Kidney (tissue), 14 donors: ENCODE measurements around the gene USP3. TPM values are rescaled to one million over a fixed set of nuclear protein-coding genes. Genes with fewer than 3 reads are reported as not detected.

Source experiments
- DNase-seq, 5 donors: peaks; one replicate each; pipeline ENCODE4 v3.0.0-alpha.2; 2013 to 2020
- FAIRE-seq: peaks from 2 replicates; lab custom pipeline; 2012; peaks lifted over from hg19 to GRCh38; lab: Jason Lieb, UNC
- H3K27ac ChIP-seq, 2 donors: one replicate each; pipeline ENCODE4 v1.7.0; 2013; ENCODE audit warnings: low read depth in 2 of 2, low read length in 2 of 2, inconsistent platforms in 1 of 2
- H3K27me3 ChIP-seq: one replicate; pipeline ENCODE4 v1.7.1; 2013; ENCODE audit warnings: low read length, inconsistent platforms; ENCODE audit not compliant: control insufficient read depth, insufficient read depth
- H3K36me3 ChIP-seq, 3 donors: one replicate each; pipeline versions ENCODE4 v1.7.0 to v1.7.1; 2013; ENCODE audit warnings: low read length in 3 of 3, control low read depth in 1 of 3, inconsistent platforms in 1 of 3; ENCODE audit not compliant: insufficient read depth in 3 of 3, control insufficient read depth in 2 of 3
- H3K4me1 ChIP-seq, 3 donors: one replicate each; pipeline versions ENCODE4 v1.7.0 to v1.7.1; 2013; ENCODE audit warnings: low read length in 3 of 3, inconsistent platforms in 1 of 3, low read depth in 1 of 3; ENCODE audit not compliant: control insufficient read depth in 2 of 3, insufficient read depth in 2 of 3
- H3K4me3 ChIP-seq, 3 donors: one replicate each; pipeline versions ENCODE4 v1.7.0 to v1.8.1; 2013; ENCODE audit warnings: low read length in 3 of 3, control low read depth in 1 of 3, inconsistent platforms in 1 of 3
- H3K9ac ChIP-seq, 3 donors: one replicate each; pipeline versions ENCODE4 v1.7.0 to v1.7.1; 2013; ENCODE audit warnings: low read length in 3 of 3, control low read depth in 1 of 3, inconsistent platforms in 1 of 3
- H3K9me3 ChIP-seq, 3 donors: one replicate each; pipeline versions ENCODE4 v1.7.0 to v1.7.1; 2013; ENCODE audit warnings: low read length in 3 of 3, control low read depth in 1 of 3, inconsistent platforms in 1 of 3; ENCODE audit not compliant: control insufficient read depth in 2 of 3, insufficient read depth in 1 of 3
- CTCF ChIP-seq: IDR thresholded peaks from 3 replicates; pipeline ENCODE4 v1.5.1; 2012; ENCODE audit warnings: mild to moderate bottlenecking, moderate library complexity, borderline replicate concordance; ENCODE audit not compliant: insufficient read depth; ENCODE audit errors: extremely low read depth
- intact Hi-C: fragments of 100-400 bp; cut with DNase I; formaldehyde crosslinking; loops from one replicate; pipeline ENCODE4 v1.11.1; 2022
- polyA plus RNA-seq: library from polyadenylated mRNA; stranded (reverse); fragments of 350-450 nt; fragmentation: Illumina TruSeq; extraction: RNeasy Lipid Tissue Mini Kit (QIAGEN cat#74804); gene quantifications from one replicate; pipeline ENCODE4 v1.2.3, GENCODE V29; 2014; ENCODE audit warnings: low read depth, low replicate concordance; ENCODE audit not compliant: insufficient read depth
- total RNA-seq: library from RNA; stranded (reverse); fragmentation: NEBNext Ultra II Directional; extraction: Animal tissue kit (Norgen Biotek cat#: 25700); gene quantifications from one replicate; pipeline ENCODE4 v1.2.1, GENCODE V29; 2021
- donor health status: control.
- donor health status: control.
- donor health status: control.
- donor health status: control.
- donor health status: control.
- donor health status: DM: yes; HTN: yes; CAD: no.
- donor health status: Normal renal cell carcinoma (clear cell type).

The USP3 gene
- total and polyA plus RNA-seq, 2 donors from 2014 or later, result 25.2 to 72.5 TPM

GRCh38 chr15:63513728-63514127 lies 9.3 kb downstream of the USP3 start:
- no peaks in the 10 kb centered on the region for H3K36me3 ChIP-seq
- H3K4me1 ChIP-seq, result peaks cover 3 to 23% (median 11%) of the 10 kb centered on the region in 3 donors
- no peak overlapping the region for H3K4me3 ChIP-seq
- FAIRE-seq (no peak), DNase-seq (no peak)
- H3K9ac ChIP-seq, result no peak overlapping the region
- TF ChIP-seq CTCF, result no peak
- H3K27ac ChIP-seq, result no peak overlapping the region
- no peaks in the 10 kb centered on the region for H3K9me3 ChIP-seq
- intact Hi-C loops, result no loop called here
- H3K27me3 ChIP-seq, result no peaks in the 10 kb centered on the region

GRCh38 chr15:63514531-63514943 lies 10.1 kb downstream of the USP3 start:
- H3K27me3 ChIP-seq, result no peaks in the 10 kb centered on the region
- FAIRE-seq (no peak), DNase-seq (no peak)
- no peak overlapping the region for H3K9ac ChIP-seq
- no peaks in the 10 kb centered on the region for H3K36me3 ChIP-seq
- no peak for TF ChIP-seq CTCF
- H3K27ac ChIP-seq, result no peak overlapping the region
- intact Hi-C loops, result no loop called here
- no peaks in the 10 kb centered on the region for H3K9me3 ChIP-seq
- H3K4me1 ChIP-seq, result peaks cover 3 to 23% (median 11%) of the 10 kb centered on the region in 3 donors
- H3K4me3 ChIP-seq, result no peak overlapping the region

- Histone ChIP-seq H3K27me3 (no peaks in the 10 kb centered on the region), H3K27ac (no peak overlapping the region), H3K4me3 (no peak overlapping the region), H3K36me3 (no peaks in the 10 kb centered on the region), H3K9me3 (no peaks in the 10 kb centered on the region), H3K4me1 (peaks cover 0 to 24% (median 10%) of the 10 kb centered on the region in 3 donors), H3K9ac (no peak overlapping the region)
- intact Hi-C loops, result no loop called here
- FAIRE-seq, result no peak
- no peak for DNase-seq
- no peak for TF ChIP-seq CTCF
These were observed 12.8 kb downstream of the USP3 start for GRCh38 chr15:63517202-63517601.

DNA sequence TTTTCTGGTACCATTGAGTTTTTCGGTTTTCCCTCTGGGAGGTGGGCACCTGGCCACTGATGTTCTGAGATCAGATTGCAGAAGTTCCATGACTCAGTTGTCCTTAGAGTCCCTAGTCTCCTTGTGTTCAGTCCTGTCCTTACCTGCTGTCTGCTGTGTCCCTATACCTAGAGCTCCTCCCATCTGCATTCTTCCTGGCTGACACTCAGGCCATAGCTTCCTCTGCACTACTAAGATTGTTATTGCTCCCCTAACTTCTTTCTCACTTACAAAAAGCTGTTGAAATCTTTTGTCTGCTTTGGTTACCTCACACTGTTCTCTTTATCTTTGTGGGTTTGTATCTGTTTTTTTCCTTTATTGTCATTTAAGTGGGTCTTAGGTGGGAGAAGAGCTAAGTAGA lies 13.2 kb downstream of the USP3 start:
- no peak overlapping the region for H3K27ac ChIP-seq
- DNase-seq (no peak), FAIRE-seq (no peak)
- no peaks in the 10 kb centered on the region for H3K36me3 ChIP-seq
- no peaks in the 10 kb centered on the region for H3K9me3 ChIP-seq
- peaks cover 0 to 26% (median 10%) of the 10 kb centered on the region in 3 donors for H3K4me1 ChIP-seq
- no peak for TF ChIP-seq CTCF
- no peaks in the 10 kb centered on the region for H3K27me3 ChIP-seq
- intact Hi-C loops, result no loop called here
- H3K4me3 ChIP-seq, result no peak overlapping the region
- no peak overlapping the region for H3K9ac ChIP-seq
